ENCODE results near the gene SYT13. TPM values are rescaled to one million over a fixed set of nuclear protein-coding genes. Genes with fewer than 3 reads are reported as not detected.
"Not testable (repeated sequence)": the region's sequence is repeated elsewhere in the genome, so short reads cannot be mapped to it uniquely, and the experiment has no call there.

SYT13 gene
- total RNA-seq, 1 donor from 2014 or later: not detected

GRCh38 chr11:45252877-45253276 is 33.3 kb downstream of the SYT13 start:
- H3K27me3 ChIP-seq: no peaks in the 10 kb centered on the region
- TF ChIP-seq CTCF (IDR thresholded peaks at IDR 0.05): no peak
- no peak overlapping the region for H3K4me3 ChIP-seq
- H3K9me3 ChIP-seq: no peaks in the 10 kb centered on the region
- H3K27ac ChIP-seq: no peak overlapping the region
- H3K4me1 ChIP-seq: no peaks in the 10 kb centered on the region
- intact Hi-C loops (cut with DNase I): loop anchor here (5.0 kb wide), 1 partner anchor 79 kb away; no protein-coding TSS in a partner anchor
- H3K36me3 ChIP-seq: no peaks in the 10 kb centered on the region
- no peak for DNase-seq (ENCODE audit: low spot score in 2 of 2)

GRCh38 chr11:45252134-45252856 is 33.8 kb downstream of the SYT13 start:
- Histone ChIP-seq H3K27me3 (no peaks in the 10 kb centered on the region), H3K4me1 (no peaks in the 10 kb centered on the region), H3K9me3 (no peaks in the 10 kb centered on the region), H3K27ac (no peak overlapping the region), H3K36me3 (no peaks in the 10 kb centered on the region), H3K4me3 (no peak overlapping the region)
- no peak for DNase-seq (ENCODE audit: low spot score in 2 of 2)
- peak; percentile 39 to 49 (median 44) for TF ChIP-seq CTCF (IDR thresholded peaks at IDR 0.05)
- intact Hi-C loops (cut with DNase I): loop anchor here (5.0 kb wide), 1 partner anchor 80 kb away; no protein-coding TSS in a partner anchor

GRCh38 chr11:45250035-45250718 is 36.0 kb downstream of the SYT13 start:
- no peak for DNase-seq (ENCODE audit: low spot score in 2 of 2)
- H3K4me3 ChIP-seq: no peak overlapping the region
- no peaks in the 10 kb centered on the region for H3K9me3 ChIP-seq
- H3K4me1 ChIP-seq: no peaks in the 10 kb centered on the region
- H3K27ac ChIP-seq: no peak overlapping the region
- no peaks in the 10 kb centered on the region for H3K36me3 ChIP-seq
- intact Hi-C loops (cut with DNase I): loop anchor here (5.0 kb wide), 1 partner anchor 82 kb away; no protein-coding TSS in a partner anchor
- TF ChIP-seq CTCF (IDR thresholded peaks at IDR 0.05): no peak
- H3K27me3 ChIP-seq: no peaks in the 10 kb centered on the region

- H3K4me1 ChIP-seq; H3K27me3 ChIP-seq; H3K9me3 ChIP-seq; H3K36me3 ChIP-seq; H3K4me3 ChIP-seq; H3K27ac ChIP-seq; intact Hi-C loops (cut with DNase I); DNase-seq (ENCODE audit: low spot score in 2 of 2): not testable (repeated sequence)
These were observed 36.8 kb downstream of the SYT13 start for GRCh38 chr11:45249372-45249771.

GRCh38 chr11:45248501-45249011 is 37.6 kb downstream of the SYT13 start:
- intact Hi-C loops (cut with DNase I): no loop called here
- H3K9me3 ChIP-seq: no peaks in the 10 kb centered on the region
- no peak overlapping the region for H3K4me3 ChIP-seq
- no peak for DNase-seq (ENCODE audit: low spot score in 2 of 2)
- no peaks in the 10 kb centered on the region for H3K36me3 ChIP-seq
- H3K27ac ChIP-seq: no peak overlapping the region
- no peaks in the 10 kb centered on the region for H3K27me3 ChIP-seq
- H3K4me1 ChIP-seq: no peaks in the 10 kb centered on the region
- no peak for TF ChIP-seq CTCF (IDR thresholded peaks at IDR 0.05)

GRCh38 chr11:45247433-45247832 is 38.7 kb downstream of the SYT13 start:
- H3K36me3 ChIP-seq: no peaks in the 10 kb centered on the region
- no peaks in the 10 kb centered on the region for H3K27me3 ChIP-seq
- H3K4me3 ChIP-seq: no peak overlapping the region
- no peak overlapping the region for H3K27ac ChIP-seq
- TF ChIP-seq CTCF (IDR thresholded peaks at IDR 0.05): no peak
- H3K9me3 ChIP-seq: no peaks in the 10 kb centered on the region
- DNase-seq (ENCODE audit: low spot score in 2 of 2): no peak
- no peaks in the 10 kb centered on the region for H3K4me1 ChIP-seq
- intact Hi-C loops (cut with DNase I): no loop called here
